MCF 10A (cell line): ENCODE measurements around the gene TECPR1. TPM values are rescaled to one million over a fixed set of nuclear protein-coding genes. Genes with fewer than 3 reads are reported as not detected.
A peak's percentile ranks its signal among the peaks of the same experiment; 100 is the strongest.

Experiments used
- BruUV-seq: library from RNA; stranded (reverse); fragments of 400-500 nt; replicated peaks from 2 replicates; lab custom pipeline; 2021; lab: Mats Ljungman, UMichigan
- CTCF ChIA-PET: fragments of 300-600 bp; sonication (Branson Sonifier 250); formaldehyde crosslinking; extraction: SDS; loops from one replicate; lab custom pipeline; 2021; ENCODE audit warnings: antibody characterized with exemption, inconsistent platforms; lab: Yijun Ruan, JAX
- POLR2A ChIA-PET: fragments of 300-600, 350-650 bp; sonication (Branson Sonifier 250); formaldehyde crosslinking; extraction: SDS; loops from one replicate; lab custom pipeline; 2020; ENCODE audit warnings: antibody characterized with exemption, inconsistent platforms; lab: Yijun Ruan, JAX
- DNase-seq: peaks from one replicate; pipeline ENCODE4 v3.0.0-alpha.2; 2018; ENCODE audit not compliant: unreplicated experiment
- H3K27ac Mint-ChIP-seq: one replicate; pipeline ENCODE4 v1.8.0; 2022; ENCODE audit warnings: mild to moderate bottlenecking, low read depth, mixed read lengths; ENCODE audit not compliant: unreplicated experiment
- H3K27me3 Mint-ChIP-seq: one replicate; pipeline ENCODE4 v1.8.0; 2022; ENCODE audit warnings: mixed read lengths; ENCODE audit not compliant: insufficient read depth, unreplicated experiment
- H3K36me3 Mint-ChIP-seq: one replicate; pipeline ENCODE4 v1.8.0; 2022; ENCODE audit warnings: mild to moderate bottlenecking, moderate library complexity, mixed read lengths; ENCODE audit not compliant: insufficient read depth, unreplicated experiment
- H3K4me1 Mint-ChIP-seq: one replicate; pipeline ENCODE4 v1.8.0; 2022; ENCODE audit warnings: mixed read lengths; ENCODE audit not compliant: insufficient read depth, unreplicated experiment
- H3K4me3 Mint-ChIP-seq: one replicate; pipeline ENCODE4 v1.8.0; 2022; ENCODE audit warnings: mild to moderate bottlenecking, moderate library complexity, mixed read lengths; ENCODE audit not compliant: unreplicated experiment
- H3K9me3 Mint-ChIP-seq: one replicate; pipeline ENCODE4 v1.8.0; 2022; ENCODE audit warnings: mixed read lengths; ENCODE audit not compliant: unreplicated experiment
- CTCF ChIP-seq: fragments of 200-600 bp; IDR thresholded peaks from one replicate; pipeline ENCODE4 v1.8.0; 2022; ENCODE audit warnings: antibody characterized with exemption, mild to moderate bottlenecking; ENCODE audit not compliant: unreplicated experiment
- intact Hi-C: fragments of 100-400 bp; cut with micrococcal nuclease; formaldehyde crosslinking; loops from 2 replicates; pipeline ENCODE4 v1.14.1; 2022
- total RNA-seq: library from RNA; stranded (reverse); gene quantifications from 2 replicates; pipeline ENCODE4 v1.2.3, GENCODE V29; 2022

TECPR1 gene
- total RNA-seq, 1 experiment from 2014 or later, result 15.4 TPM

GRCh38 chr7:98281757-98282606 lies 29.9 kb upstream of the TECPR1 start:
- no peak for TF ChIP-seq CTCF
- H3K9me3 Mint-ChIP-seq, result no peaks in the 10 kb centered on the region
- intact Hi-C loops, result loop anchor here (10.0 kb wide), 1 partner anchor 563 kb away; no protein-coding TSS in a partner anchor
- H3K4me3 Mint-ChIP-seq, result peak overlapping the region; percentile 91
- H3K4me1 Mint-ChIP-seq, result peaks cover 29% of the 10 kb centered on the region
- ChIA-PET POLR2A (interaction anchor here (0.6 to 1.8 kb wide), 4 partner anchors 30 to 136 kb away, joined by 3 to 7 read pairs (median 3); partner anchors contain the start of gene TECPR1), CTCF (interaction anchor here (1.2 kb wide), 1 partner anchor 119 kb away, joined by 5 read pairs; the partner anchor contains the start of gene BAIAP2L1)
- peaks cover 30% of the 10 kb centered on the region for H3K36me3 Mint-ChIP-seq
- H3K27me3 Mint-ChIP-seq, result no peaks in the 10 kb centered on the region
- H3K27ac Mint-ChIP-seq, result peak overlapping the region; percentile 87
- BruUV-seq, result no TSS peak
- peak; percentile 14 for DNase-seq

GRCh38 chr7:98280791-98281756 lies 29.0 kb upstream of the TECPR1 start, which contains the start of gene BRI3:
TSS of gene BRI3 (plus strand) at chr7:98281686. CDS start at chr7:98281796, 110 bp downstream.
- no TSS peak for BruUV-seq
- CTCF ChIA-PET, result interaction anchor here (0.6 to 2.4 kb wide), 5 partner anchors 12 to 259 kb away, joined by 3 to 7 read pairs (median 4); no protein-coding TSS in a partner anchor

GRCh38 chr7:98280296-98280695 lies 28.3 kb upstream of the TECPR1 start:
- ChIA-PET CTCF (interaction anchor here (0.6 to 2.4 kb wide), 5 partner anchors 12 to 259 kb away, joined by 3 to 7 read pairs (median 4); no protein-coding TSS in a partner anchor), POLR2A (interaction anchor here (0.7 to 1.8 kb wide), 6 partner anchors 13 to 1539 kb away, joined by 3 to 16 read pairs (median 5); partner anchors contain the start of genes BAIAP2L1 and TECPR1)
- peaks cover 20% of the 10 kb centered on the region for H3K4me1 Mint-ChIP-seq
- H3K4me3 Mint-ChIP-seq, result peak overlapping the region; percentile 68
- no peak overlapping the region for H3K27ac Mint-ChIP-seq
- TF ChIP-seq CTCF, result no peak
- BruUV-seq, result no TSS peak
- peaks cover 30% of the 10 kb centered on the region for H3K36me3 Mint-ChIP-seq
- no peak for DNase-seq
- no peaks in the 10 kb centered on the region for H3K27me3 Mint-ChIP-seq
- no peaks in the 10 kb centered on the region for H3K9me3 Mint-ChIP-seq
- intact Hi-C loops, result loop anchor here (10.0 kb wide), 1 partner anchor 565 kb away; no protein-coding TSS in a partner anchor

More at GRCh38 chr7:98280791-98281756, 29.0 kb upstream of the TECPR1 start, which contains the start of gene BRI3:
- peak; percentile 90 for DNase-seq
- Mint-ChIP-seq H3K9me3 (no peaks in the 10 kb centered on the region), H3K27ac (peak within 1 kb of the TSS; percentile 87), H3K27me3 (no peaks in the 10 kb centered on the region), H3K4me3 (peak within 1 kb of the TSS; percentile 91), H3K4me1 (peaks cover 23% of the 10 kb centered on the region), H3K36me3 (peaks cover 30% of the 10 kb centered on the region)
- POLR2A ChIA-PET, result interaction anchor here (0.8 to 1.8 kb wide), 5 partner anchors 14 to 120 kb away, joined by 3 to 16 read pairs (median 6); partner anchors contain the start of genes BAIAP2L1 and TECPR1
- peak; percentile 9 for TF ChIP-seq CTCF
- intact Hi-C loops, result loop anchor here (10.0 kb wide), 1 partner anchor 564 kb away; no protein-coding TSS in a partner anchor
